HG03439 (cell line): Measurements from ENCODE around the gene SIRPG.
"Not testable (repeated sequence)": the region's sequence is repeated elsewhere in the genome, so short reads cannot be mapped to it uniquely, and the experiment has no call there.

Source experiments
- ATAC-seq: cut with Tn5 transposase; IDR thresholded peaks from one replicate; pipeline ENCODE4 v1.9.1; 2021; ENCODE audit warnings: mild to moderate bottlenecking, moderate library complexity; ENCODE audit not compliant: unreplicated experiment

Gene SIRPG

GRCh38 chr20:1608678-1609347 is 48.8 kb downstream of the SIRPG start:
- ATAC-seq, result not testable (repeated sequence)

GRCh38 chr20:1600736-1601135 is 56.8 kb downstream of the SIRPG start:
- ATAC-seq, result no peak

DNA sequence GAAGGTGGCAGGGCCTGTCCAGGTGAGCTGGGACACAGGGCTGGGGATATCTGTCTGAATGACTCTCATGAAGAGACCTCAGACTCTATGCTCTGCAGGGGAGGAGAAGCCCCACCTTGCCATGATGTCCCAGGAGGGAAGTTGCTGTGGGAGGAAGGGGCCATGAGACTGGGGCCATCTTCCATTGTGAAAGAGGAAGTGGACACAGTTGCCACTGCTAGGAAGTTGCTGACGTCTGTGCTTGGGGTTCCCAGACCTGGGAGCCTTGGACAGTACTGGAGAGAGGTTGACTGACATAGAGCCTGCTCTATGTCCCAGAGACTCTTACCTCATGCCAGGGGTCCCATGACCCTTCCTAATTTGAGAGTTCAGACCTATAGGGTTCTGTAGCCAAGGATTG is 62.2 kb downstream of the SIRPG start:
- ATAC-seq, result no peak

GRCh38 chr20:1588533-1589460 is 68.8 kb downstream of the SIRPG start:
- ATAC-seq, result no peak

- ATAC-seq, result no peak
Measured at GRCh38 chr20:1587781-1588532, 69.6 kb downstream of the SIRPG start.

GRCh38 chr20:1579488-1579887 is 78.1 kb downstream of the SIRPG start:
- ATAC-seq, result no peak
